Stimulated activated CD8-positive, alpha-beta memory T cell treated with anti-CD3 and anti-CD28 coated beads, Interleukin-12 subunit alpha, Interleukin-12 subunit beta, amount 100 ng/mL, for 1 hour (primary cell): ENCODE results near the gene CFAP45.
A peak's percentile ranks its signal among the peaks of the same experiment; 100 is the strongest.

Source experiments
- DNase-seq: peaks from one replicate; pipeline ENCODE4 v3.0.0-alpha.2; 2020; ENCODE audit warnings: low read depth

CFAP45 gene

DNA sequence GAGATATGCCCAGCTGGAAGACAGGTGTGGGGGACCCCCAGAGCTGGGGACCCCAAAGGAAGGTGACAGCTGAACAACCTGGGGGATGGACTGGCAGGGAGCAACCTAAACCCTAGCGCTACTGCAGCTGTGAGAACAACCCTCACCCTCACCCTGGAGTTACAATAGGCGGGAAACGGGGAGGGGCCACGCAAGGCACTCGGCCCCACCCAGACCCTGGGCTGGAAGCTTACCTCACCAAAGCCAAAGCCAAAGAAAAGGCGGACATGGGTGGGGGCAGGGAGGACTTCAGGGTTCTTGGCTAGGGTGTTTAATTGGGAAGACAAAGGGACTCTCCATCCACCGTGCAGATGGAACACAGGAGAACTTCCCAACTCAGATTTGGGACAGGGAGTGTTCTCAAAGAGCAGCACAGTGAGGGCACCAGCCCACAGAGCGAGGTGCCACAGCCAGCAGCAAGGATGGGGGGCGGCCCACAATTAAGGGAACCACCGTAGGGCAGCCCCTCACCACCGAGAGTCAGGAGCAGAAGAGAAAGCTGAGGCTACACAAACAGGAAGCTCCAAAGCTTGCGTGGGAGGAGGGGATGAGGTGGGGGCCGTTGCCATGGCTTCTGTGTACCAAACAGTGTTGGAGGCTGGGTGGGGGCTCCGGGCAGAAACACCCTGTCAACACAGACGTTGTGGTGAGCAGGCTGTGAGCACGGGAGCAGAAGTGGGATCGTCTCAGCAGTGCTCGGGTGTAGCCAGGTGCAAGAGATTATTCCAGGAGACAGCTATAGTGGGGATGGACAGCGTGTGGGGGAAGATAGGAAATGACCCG, 23.4 kb upstream of the CFAP45 start:
- peak; percentile 87 for DNase-seq

- DNase-seq = no peak
Observed at GRCh38 chr1:159922511-159923202, 22.7 kb upstream of the CFAP45 start.

DNA sequence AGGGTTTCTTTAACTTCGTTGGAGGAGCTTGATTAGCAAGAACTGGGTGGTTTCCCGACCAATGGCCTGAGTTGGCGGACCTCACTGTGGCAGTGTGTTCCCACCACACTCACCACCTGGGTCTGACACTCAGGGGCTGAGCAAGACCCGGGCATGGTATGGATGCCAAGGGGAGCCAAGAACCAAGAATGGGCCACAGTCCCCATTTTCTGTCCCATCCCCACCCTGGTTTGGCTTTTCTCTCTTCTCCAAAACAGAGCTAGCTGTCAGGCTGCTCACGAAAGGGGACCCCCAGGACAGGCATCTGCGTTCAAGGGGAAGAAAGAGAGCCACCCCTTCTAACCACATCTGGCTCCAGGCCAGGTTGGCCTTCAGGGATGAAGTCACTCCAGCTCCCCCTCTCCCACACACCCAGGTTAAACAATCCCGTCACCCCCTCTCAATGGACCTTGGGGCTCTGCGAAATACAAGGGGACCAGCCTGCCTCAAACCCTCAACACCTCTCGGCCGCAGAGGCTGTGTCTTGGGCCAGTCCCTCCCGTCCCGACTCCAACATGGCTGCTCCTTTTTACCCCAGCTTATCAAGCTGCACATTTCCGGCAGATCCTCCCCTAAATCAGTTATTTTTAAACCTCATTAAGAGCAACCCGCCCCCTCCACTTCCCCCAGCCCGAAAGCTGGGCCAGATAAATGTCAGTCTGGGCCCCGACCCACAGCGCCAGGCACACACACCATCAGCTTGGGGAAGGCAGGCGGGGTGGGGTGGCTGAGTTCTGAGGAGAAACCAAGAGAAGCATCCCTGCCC, 21.9 kb upstream of the CFAP45 start:
- DNase-seq = no peak

- DNase-seq = no peak
Observed at GRCh38 chr1:159921251-159921650, 21.3 kb upstream of the CFAP45 start.

- DNase-seq = no peak
Observed at GRCh38 chr1:159920651-159921050, 20.7 kb upstream of the CFAP45 start.

- DNase-seq = no peak
Observed at GRCh38 chr1:159920202-159920601, 20.2 kb upstream of the CFAP45 start.

DNA sequence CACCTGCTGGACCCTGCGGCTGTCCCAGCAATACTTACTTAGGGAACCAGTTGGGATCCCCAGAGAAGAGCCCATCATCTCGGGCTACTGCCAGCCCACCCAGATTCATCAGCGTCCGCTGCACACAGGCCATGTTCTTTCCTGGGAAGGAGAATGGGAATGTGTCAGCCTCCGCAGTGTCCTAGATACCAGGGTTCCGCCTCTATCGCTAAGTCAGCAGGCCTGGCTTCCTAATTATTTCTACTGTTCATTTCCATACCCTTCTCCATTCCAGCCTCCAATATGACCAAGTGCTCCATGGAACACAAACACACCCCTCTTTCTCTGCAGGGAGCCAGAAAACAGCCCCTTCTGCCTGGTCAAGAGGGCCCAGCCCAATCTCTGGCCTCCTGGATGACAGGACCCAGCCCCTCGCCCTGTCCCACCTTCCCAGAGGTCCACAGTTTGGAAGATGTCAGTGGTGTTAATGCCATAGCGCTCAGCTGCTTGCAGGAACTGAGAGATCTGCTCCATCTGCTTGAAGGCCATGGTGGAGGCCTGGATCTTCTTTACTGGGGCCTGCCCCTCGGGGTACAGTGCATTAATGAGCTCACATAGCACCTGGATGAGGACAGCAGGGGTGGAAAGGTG, 19.4 kb upstream of the CFAP45 start:
- no peak for DNase-seq

DNA sequence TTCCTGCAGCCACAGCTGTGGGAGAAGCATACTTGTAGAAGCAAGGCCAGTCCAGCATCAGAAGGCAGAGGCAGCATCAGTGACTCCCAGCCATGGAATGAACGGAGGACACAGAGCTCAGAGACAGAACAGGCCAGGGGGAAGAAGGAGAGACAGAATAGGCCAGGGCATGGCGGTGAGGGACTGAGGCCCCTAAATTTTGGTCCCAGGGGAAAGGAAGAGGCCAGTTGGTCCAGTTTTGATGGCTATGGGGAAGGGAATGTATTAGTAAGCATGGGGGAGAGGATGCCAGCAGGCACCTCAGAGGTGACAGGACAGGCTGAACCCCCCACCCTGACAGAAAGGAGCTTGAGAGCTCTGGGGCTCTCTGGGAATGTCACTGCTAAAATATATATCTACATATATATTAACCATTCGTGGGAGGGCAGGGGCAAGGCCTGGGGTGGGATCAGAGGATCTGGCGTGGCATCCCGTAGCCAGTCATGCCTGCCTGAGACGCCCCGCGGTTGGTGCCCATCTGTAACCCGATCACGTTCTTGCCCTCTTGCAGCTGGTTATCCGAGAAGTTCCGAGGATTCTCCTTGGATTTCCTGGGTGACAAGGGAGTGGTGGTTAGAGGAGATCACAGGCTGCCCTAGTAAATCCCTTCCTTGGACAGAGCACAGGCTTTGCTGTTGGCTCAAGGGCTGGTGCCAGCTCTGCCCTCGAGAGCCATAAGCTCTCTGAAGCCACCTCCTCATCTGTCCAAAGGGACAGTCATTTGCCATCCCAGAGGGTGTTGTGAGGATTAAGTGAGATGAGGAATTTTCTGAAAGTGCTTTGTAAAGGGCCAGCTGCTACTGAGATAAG, 18.6 kb upstream of the CFAP45 start:
- no peak for DNase-seq

DNA sequence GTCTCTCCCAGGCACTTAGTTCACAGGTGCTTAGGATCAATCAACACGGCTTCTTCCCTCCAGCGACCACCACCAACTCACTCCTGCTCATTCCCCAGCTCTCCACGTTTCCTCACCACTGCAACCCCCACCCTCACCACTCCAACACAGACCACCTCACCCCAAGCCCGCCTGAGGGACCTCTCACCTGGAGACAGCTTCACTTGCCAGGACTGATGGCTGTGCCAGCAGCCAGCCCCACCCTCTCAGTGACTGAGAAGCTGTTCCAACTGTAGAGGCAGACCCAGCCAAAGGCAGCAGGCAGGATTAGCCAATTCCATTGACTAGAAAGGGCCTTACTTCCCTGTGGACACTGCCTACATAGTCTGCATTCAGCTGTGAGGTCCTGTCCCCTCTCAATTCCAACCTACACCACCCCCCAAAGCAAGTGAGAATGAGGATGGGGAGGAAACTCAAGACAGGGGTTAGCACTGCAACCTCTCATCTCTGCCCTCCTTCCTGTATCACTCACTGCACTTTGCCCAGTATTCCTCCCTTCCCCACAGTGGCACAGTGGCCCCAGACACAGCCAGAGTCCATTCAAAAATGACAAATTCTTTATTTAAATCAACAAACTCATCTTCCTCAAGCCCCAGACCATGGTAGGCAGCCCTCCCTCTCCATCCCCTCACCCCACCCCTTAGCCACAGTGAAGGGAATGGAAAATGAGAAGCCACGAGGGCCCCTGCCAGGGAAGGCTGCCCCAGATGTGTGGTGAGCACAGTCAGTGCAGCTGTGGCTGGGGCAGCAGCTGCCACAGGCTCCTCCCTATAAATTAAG, 17.8 kb upstream of the CFAP45 start:
- no peak for DNase-seq

GRCh38 chr1:159916242-159917051, 16.5 kb upstream of the CFAP45 start:
- DNase-seq = no peak

GRCh38 chr1:159915571-159916241, 15.7 kb upstream of the CFAP45 start:
- no peak for DNase-seq

DNA sequence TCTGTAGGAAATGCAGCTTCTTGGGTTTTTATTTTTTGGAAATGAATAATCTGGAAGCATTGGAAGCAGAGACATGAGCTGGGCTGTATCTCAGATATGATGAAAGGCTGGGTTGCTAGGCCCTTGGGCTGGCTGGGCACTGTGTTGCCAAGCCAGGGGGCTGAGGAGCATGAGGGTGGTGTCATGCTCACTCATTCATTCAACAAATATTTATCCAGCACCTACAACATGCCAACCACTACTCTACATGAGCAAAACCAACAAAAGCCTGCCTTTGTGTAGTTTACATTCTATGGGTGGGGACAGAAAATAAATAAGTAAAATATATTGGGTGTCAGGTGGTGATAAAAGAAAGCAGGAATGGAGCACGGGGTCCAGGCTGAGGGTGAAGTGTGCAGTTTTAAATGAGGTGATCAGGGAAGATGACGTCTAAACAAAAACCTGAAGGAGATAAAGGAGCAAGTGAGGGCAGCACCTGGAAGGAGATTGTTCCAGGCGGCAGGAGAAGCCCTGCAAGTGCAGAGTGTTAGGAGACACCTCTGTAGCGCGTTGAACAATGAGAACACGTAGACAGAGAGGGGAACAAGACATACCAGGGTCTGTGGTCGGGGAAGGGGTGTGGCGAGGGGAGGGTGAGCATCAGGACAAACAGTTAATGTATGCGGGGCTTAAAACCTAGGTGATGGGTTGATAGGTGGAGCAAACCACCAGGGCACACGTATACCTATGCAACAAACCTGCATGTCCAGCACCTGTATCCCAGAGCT, 14.5 kb upstream of the CFAP45 start:
- DNase-seq = no peak

DNA sequence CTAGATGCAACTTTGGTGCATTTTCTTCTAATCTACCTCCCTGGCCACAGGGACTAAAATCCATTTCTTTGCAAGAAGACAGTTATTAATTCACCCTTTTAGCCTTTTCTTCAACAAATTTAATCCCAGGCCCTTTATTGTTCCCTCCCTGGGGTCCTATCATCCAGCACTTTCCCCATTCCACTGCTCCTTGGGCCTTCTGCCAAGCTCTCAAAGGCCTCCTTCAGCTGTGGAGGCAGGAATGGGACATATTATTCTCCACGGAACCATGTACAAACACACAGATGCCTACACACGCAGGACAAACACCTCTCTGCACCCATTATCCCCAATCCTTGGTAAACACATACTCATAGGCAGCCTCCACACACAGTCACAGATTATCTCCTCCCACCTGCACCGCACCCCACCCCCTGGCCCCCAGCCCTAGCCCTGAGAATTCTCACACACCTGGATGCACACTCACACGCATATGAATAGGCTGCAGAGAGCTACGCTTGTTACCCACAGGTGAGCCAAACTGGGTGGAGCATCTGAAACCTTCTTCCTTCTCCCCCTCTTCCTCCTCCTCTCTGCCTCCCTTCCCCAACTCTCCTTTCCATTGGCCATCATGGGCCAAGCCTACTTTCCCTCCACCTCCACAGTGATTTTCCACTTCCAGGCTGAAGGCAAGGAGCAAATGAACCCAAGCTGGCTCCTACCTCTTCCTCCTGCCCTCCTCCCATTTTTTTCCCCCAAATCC, 13.7 kb upstream of the CFAP45 start:
- DNase-seq = no peak

GRCh38 chr1:159911326-159912070, 11.5 kb upstream of the CFAP45 start:
- no peak for DNase-seq

GRCh38 chr1:159908031-159908940, 8.3 kb upstream of the CFAP45 start:
- DNase-seq = no peak

DNA sequence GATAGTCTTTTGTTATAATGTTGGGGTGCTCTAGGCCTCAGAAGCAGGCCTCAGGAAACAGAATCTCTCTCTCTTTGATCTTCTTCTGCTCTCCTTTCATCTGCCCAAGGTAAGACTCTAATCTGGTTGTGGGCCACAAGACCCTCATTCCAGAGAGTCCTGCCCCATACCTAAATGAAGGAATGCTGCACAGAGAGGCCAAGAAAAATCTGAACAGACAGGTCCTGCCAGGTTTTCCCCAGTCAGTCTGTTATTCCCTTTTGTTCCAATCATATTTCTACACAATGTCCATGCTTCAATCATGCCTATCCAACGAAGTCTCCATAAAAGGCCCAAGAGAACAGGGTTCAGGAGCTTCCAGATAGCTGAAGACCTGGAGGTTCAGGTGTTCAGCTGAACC, 7.0 kb upstream of the CFAP45 start:
- no peak for DNase-seq
